CD1c-positive myeloid dendritic cell (primary cell): Measurements from ENCODE around the gene TADA2B.

ENCODE experiments used
- DNase-seq: peaks from one replicate; pipeline ENCODE4 v3.0.0-alpha.2; 2016; ENCODE audit errors: extremely low spot score

Gene TADA2B

DNA sequence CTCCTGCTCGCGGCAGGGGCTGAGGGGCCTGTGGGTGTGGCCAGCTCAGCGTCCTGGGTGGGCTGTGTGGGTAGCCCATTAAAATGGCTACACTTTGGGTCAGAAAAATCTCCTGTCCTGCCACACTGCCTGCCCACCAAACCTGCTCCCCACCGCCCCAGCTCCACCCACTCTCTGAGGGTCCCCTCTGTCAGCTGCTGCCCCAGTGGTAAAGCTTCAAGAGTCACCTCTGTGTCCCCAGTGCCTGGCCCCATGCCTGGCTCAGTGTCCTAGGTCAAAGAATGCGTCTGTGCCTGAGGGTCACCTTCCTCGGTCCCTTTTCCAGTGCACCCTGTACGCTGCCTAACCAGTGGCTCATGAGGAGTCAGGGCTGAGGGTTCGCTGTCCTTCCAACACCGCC, 24.9 kb upstream of the TADA2B start:
- DNase-seq: no peak

DNA sequence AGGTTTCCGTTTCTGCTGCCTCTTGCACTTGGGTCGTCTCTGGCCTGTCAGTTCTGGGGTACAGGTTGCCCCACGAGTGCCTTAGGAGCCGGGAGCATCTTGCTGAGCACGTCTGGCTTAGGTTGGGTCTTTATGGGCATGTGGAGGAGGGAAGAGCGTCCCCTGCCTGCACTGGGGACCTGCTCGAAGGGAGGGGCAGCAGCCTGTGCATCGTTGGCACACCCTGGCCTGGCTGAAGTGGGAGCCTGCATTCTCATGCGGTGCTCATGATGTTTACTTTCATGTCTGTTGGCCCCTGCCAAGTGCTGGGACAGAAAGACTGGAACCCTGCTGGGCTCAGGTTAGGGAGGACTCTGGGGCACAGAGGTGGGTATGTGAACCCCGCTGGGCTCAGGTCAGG, 23.8 kb upstream of the TADA2B start:
- no peak for DNase-seq

DNA sequence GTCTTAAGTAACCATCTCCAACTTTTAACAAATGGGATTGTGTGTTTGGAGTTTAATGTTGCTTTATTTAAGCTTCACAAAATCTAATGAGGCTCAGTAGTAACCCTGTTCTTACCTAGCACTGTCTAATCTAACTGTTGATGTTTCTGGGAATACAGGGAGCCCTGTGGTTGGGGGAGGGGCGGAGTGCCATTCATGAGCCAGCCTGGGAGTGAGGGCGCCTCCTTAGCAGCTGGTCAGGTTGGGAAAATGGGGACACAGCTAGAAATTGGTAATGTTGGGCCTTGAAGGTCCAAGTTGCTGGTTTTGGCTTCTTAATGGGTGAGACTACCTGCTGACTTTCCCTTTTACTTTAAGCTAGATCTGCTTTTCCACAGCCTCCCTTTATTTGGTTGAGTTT, 22.9 kb upstream of the TADA2B start:
- no peak for DNase-seq

DNA sequence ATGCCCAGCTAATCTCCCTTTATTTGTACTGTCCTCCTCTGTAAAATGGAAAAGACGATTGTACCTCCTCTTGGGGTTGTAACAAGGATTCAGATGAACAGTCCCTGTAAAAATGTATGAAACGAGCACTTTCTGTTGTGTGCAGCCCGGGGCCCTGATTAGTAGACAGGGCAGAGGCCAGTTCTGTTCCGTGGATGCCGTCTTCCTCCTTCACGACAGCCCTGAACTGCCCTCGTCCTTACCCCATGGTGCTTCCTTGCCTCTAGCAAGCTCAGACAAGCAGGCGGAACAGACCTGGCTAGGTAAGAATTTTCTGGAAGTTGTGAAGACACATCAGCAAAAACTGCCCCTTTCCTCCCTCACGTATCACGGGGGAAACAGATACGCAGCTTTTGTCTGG, 22.3 kb upstream of the TADA2B start:
- no peak for DNase-seq

DNA sequence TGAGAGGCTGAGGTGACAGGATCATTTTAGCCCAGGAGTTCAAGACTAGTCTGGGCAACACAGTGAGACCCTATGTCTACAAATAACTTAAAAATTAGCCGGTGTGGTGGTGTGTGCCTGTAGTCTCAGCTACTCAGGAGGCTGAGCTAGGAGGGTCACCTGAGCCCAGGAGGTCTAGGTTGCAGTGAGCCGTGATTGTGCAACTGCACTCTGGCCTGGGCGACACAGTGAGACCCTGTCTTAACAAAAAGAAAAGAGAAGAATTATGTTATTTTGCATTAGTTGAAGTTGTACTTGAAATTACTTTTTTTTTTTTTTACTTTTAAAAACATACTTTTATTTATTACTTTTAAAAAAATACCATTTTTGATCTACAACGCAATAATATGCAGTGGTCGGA, 21.8 kb upstream of the TADA2B start:
- DNase-seq: no peak

DNA sequence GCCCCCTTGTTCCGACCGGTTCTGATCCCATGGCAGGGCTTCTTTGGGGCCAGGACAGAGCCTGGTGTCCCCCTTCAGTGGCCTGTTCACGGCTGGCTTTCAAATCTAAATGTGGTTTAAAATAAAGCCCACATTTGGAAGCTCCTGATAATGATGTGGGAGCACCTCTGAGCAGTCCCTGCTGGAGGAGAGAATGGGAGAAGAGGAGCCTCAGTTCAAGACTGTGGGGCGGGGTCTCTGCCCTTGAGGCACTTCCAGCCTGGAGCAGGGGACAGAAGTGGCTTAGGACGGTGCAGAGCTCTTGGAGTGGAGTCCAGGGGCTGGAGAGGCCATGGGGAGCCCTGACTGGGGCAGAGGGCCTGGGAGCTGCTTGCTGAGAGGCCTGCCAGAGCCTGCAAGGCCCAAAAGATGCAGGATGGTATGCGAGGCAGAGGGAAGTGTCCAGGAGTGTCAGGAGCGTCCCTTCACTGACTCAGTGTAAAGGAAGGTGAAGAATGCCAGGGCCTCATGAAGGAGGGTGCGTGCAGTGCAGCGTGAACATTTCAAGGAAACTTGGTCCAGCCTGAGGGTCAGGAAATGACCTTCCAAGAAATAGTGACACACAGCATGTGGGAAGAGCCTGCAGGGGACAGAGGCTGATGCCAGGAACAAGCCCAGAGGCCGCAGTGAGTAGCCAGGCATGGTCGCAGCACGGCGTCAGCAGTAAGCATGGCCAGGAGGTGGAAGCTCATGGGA, 21.1 kb upstream of the TADA2B start:
- DNase-seq: no peak

DNA sequence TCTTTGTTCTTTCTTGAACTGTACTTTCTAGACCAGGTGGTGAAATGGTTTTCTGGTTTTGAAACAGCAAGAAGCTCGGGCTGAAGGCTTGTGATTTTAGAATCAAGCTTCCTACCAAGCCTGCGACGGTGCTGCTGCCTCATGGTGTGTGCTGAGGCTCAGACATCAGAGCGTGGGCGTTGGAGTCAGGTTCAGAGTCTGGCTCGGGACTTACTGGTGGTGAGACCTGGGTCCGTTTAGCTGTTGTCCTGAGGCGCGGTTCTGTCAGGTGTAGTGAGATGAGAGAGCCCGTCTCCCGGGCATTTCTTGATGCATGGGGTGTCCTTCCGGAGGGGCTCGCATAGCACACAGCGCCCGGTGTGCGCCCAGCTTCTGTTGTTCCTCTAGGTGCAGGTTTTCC, 19.7 kb upstream of the TADA2B start:
- no peak for DNase-seq

DNA sequence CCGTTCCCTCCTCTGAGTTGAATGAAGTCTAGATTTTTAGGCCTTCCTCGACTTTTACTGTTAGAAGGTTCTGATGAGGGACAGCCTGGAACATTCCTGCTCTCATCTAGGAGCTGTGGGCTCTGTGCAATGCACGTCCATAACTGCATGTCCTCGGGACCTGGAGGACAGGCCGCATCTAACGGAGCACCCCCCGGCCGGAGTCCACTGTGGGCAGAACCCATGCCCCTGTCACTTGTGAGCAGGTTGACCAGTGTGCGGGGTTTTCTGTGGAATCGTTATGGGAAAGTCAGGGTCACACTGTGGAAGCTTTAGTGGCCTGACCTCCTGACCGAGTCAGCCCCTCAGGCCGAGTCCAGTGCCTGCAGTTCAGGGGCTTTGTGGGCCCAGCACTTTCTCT, 19.3 kb upstream of the TADA2B start:
- DNase-seq: no peak

DNA sequence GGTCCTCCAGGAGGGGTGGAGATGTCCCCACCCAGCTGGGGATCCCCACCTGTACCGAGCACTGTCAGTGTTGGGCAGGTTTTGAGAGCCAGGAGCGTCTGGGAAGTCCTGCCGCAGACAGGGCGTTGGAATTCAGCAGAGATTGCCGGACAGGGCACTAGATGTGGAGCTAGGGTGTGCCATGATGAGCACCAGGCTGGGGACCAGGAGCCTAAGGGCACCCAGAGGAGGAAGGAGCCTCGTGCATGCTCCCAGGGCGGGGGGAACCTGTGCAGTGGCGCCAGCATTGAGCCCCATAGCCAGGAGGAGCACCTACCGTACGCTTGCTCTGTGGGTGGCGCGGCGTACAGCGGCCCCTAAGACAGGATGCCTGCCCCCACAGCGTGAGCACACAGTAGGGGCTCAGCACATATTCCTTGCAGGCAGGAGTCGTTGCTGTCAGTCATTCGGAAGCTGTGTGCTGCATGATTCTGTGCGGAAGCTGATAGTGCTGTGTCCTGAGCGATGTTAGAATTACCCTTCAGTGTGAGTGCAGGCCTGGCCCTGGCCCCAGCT, 18.8 kb upstream of the TADA2B start:
- no peak for DNase-seq

DNA sequence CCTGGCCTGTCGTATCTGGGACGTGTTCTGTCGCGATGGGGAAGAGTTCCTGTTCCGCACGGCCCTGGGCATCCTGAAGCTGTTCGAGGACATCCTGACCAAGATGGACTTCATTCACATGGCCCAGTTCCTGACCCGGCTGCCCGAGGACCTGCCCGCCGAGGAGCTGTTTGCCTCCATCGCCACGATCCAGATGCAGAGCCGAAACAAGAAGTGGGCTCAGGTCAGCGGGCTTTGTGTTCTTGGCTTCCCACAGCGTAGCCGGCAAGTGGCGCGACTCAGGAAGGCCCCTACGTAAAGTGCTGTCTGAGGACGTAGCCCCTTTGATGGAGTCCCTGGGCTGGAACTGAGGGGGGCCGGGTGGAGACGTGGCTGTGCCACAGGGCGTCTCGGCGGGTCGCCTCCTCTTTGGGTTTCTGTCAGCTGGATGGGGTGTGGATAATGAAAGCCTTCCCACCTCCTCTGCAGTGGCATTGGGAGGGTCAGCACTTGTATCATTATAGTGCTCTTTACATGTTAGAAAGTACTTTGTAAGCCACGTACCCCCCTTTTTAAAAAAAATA, 18.1 kb upstream of the TADA2B start:
- DNase-seq: no peak

DNA sequence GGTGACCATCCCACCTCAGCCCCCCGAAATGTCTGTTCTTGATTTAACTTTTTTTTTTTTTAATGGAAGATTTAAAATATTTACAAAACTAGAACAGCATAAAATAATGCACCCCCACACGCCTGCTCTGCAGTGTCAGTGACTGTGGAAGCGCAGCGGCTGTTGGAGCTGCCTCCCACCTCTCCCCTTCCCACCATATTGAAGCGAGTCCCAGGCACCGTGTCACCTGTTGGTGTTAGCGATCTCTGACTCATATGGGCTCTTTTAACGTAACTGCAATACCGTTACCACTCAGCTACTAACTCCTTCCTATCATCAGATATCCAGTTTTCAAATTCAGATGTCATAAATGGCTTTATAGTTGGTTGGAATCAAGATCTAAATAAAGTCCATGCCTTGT, 17.1 kb upstream of the TADA2B start:
- DNase-seq: no peak

DNA sequence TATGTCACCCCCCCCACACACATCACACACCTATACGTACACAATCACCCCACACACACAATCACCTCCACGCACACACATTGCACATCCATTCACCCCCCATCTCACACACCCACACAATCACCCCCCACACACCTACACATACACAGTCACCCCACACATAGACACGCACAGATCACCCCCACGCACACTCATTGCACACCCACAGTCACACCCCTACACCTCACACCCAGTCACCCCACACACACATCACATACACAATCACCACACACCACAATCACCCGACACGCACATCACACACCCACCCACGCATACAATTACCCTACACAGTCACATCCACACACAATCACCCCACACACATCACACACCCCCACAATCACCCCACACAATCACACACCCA, 15.9 kb upstream of the TADA2B start:
- DNase-seq: no peak

DNA sequence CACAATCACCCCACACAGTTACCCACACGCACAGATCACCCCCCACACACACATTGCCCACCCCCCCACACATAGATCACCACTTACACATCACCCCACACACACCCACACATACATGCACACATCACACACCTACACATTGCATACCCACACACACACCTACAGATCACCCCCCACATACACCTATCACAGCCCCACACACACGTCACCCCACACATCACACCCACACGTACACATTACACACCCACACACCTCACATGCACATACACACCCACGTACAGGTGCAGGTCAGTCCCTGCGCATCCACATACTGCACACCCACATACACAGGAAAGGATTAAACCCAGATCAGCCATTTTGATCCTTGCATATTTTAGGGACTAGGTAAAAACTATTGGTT, 15.3 kb upstream of the TADA2B start:
- no peak for DNase-seq

DNA sequence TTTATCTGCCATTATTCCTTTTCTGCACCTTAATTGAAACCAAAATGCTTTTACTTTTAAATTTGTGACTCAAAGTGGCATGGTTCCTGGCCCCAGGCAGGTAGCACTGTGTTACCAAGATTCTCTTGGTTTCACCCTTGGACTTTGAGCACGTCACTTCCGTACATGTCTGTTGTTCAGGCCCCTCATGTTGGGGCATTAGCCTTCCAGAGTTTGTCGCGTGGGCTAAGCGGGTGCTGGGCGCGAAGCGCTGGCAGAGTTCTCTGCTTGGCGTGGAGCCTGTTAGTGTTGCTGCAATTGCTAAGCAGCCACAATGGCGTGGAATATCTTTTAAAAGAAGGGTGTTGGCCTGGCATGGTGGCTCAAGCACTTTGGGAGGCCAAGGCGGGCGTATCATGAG, 14.0 kb upstream of the TADA2B start:
- DNase-seq: no peak

DNA sequence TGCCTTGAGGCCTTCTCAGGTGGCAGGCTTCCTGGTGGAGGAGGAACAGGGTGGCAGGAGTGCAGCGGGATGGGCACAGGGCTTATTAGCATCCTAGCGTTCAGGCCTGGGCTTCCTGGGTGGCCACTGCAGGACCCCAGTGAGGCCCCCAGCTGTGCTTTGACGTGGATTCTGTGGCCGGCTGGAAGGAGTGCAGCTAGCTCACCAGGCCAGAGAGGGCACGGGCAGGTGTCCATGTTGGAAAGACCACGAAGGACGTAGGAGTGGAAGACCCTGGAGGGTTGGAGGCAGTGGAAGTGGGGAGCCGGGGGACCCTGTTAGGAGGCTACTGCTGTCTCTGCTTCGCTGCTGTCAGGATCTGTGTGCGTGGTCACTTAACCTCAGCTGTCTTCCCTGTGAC, 13.3 kb upstream of the TADA2B start:
- DNase-seq: no peak

DNA sequence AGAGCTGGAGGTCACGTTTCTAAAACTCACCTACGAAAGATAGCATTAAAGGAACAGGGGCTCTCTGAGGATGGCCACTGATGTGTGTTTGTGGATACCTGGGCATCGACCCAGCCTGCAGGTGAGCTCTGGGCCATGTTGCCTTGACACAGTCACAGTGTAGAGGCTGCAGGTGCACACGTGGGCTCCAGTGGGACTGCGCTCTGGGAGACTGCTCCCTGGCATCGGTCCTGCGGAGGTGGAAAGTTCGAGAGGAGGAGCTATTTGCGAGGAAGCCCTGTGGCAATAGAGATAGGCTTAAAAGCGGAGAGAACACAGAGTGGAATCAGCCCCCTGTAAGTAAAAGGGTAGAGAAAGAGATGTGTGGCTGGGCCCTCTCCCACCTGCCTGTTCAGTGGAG, 12.3 kb upstream of the TADA2B start:
- DNase-seq: no peak

DNA sequence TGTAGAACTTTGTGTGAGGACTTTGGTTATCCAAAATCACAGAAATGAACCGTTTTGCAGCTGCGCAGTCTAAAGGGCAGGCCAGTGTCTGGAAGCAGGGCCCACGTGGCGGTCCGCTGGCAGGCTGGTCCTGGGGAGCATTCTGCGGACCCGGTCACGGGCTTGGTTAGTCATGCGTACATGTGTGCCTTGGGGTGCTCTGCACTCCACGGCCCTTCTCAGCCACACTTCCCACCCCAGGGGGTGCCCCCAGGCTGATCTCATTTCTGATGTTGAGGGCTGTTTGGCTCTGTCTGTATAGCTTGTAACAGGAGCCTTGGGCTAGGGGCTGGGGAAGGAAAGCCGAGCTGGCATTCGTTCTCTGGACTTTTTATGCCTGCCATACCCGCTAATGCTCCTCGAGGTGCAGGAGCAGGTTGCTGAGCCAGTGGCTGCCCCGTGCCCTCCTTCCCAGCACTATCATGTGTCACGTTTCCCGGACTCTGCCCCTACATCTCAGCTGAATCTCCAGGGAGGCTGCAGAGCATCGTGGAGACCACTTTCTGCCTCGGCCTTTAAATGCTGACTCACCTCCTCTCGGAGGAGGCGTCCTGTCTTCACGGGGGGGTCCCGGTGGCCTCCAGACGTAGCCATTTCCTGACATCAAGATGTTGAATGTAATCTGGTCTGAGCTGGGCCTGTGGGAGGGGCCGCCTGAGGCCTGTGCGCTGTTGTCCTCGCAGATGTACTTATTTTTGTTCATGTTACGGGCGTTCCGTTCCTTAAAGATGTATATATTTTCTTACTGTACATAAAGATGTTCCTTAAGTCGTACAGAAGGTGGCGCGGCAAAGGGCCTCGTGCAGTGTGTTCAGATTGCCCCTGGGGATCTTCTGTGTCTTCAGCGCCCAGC, 11.4 kb upstream of the TADA2B start:
- DNase-seq: no peak

DNA sequence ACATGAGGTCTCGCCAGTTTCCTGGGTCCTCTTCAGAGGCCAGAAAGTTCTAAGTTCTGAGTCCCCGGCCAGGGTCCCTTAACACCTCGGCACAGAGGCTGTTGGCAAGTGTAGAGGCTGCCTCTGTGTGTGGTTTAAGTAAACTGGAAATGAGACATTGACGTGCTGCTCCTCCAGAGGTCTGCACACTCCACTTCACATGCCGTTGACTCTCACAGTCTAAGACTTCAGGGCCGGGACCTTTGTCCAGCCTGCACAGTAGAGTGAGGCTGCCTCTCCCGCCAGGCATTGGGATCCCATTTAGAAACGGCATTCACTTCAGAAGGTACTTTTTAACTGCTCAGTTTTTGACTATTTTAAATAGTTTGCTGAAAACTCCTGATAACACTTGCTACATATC, 10.6 kb upstream of the TADA2B start:
- DNase-seq: no peak

DNA sequence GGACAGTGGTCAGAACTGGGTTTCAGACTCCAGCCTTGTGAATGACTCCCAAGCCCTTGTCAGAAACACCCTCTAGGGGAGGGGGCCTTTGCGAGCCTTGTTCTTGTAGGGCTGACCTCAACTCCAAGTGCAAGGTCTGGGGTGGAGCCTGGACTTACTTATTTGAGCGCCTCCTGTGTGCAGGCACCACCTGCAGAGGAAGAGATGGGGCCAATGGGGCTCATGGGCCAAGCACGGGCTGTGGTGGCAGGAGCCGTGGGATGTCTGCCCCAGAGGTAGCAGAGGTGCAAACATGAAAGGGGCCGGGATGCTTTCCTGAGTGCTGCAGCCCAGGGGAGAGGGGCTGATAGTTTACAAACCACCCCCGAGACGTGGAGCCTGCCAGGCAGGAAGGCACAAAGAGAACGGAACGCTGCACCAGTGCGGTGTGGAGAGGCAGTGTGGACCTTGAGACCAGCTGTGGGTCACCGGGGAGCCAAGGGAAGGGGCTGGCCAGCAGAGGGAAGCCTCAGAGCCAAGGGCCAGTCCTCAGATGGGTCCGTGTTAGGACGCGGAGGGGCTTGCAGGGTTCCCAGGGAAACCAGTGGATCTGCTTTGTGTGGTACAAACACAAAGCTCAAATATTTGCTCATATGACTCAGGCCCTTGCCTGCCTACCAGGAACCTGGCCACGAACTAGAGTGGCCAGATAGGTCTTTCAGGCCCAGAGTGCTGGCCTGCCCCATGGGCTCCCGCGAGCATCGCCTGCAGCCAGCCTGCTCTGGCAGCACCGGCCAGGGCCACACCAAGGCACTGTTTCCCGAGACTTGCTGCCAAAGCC, 8.7 kb upstream of the TADA2B start:
- no peak for DNase-seq

DNA sequence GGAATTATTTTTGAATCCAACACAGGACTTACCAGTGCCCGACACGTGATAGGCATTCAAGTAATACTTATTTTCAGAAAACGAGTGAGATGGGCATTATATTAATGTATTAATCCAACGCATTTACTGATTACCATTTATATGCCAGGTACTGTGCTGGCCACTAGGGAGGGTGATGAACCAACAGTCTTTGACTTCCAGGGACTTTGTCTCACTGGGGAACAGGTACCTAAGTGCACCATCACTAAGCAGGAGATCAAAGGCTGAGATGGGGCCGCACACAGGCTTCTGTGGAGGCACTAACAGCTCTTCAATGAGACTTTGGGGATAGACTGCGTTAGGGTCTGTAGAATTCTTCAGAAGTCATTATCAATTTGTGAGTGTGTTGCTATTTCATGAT, 5.7 kb upstream of the TADA2B start:
- DNase-seq: no peak

DNA sequence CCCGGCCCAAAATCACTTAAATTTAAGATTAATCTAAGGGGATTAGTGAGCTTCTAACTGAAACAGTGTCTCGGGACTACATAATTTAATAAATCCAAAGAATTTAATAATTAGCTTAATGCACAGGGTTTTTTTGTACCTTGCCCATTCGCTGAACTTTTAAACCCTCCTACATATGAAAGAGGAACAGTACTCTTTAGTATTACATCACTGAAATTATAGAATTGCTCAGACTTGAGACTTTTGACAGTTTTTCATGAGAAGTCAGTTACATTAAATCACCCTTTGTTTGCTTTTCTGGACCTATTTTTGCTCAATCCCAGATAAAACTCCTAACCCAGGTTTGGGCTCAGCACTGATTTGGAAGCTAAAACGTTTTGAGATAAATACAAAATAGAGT, 2.4 kb upstream of the TADA2B start:
- DNase-seq: peak; percentile 65

DNA sequence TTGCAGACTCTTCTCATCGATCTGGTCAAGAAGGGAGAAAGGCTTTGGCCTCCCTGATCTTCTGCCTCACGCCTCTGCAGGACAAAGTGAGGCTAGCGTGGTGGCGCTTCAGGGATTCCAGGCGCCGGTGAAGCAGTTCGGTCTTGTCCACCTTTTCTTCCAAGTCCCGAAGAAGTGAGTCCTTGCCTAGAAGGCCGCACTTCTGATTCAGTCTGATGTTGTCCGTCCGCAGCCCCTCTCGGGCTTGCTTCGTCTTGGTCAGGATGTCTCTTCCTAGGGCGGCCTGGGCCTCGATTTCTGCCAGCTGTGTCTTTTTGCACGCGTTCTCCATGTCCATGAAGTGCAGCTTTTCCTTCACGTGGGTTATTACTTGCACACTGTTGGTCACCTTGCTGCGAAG, 1.9 kb upstream of the TADA2B start:
- no peak for DNase-seq
